GM12801 (cell line): Measurements from ENCODE around the gene EHBP1.

Source experiments
- CTCF ChIP-seq: IDR thresholded peaks from one replicate; pipeline ENCODE4 v1.5.1; 2011; ENCODE audit warnings: control low read depth; ENCODE audit not compliant: insufficient read length; ENCODE audit errors: extremely low read depth

EHBP1 gene

GRCh38 chr2:62923881-62924280 lies 218.4 kb downstream of the EHBP1 start:
- no peak for TF ChIP-seq CTCF

GRCh38 chr2:62928015-62928414 lies 222.5 kb downstream of the EHBP1 start:
- no peak for TF ChIP-seq CTCF

GRCh38 chr2:62931536-62931935 lies 226.0 kb downstream of the EHBP1 start:
- TF ChIP-seq CTCF: no peak

GRCh38 chr2:62933398-62933917 lies 227.9 kb downstream of the EHBP1 start:
- TF ChIP-seq CTCF: no peak

GRCh38 chr2:62934517-62934916 lies 229.0 kb downstream of the EHBP1 start:
- TF ChIP-seq CTCF: no peak

GRCh38 chr2:62938126-62938525 lies 232.6 kb downstream of the EHBP1 start:
- no peak for TF ChIP-seq CTCF

GRCh38 chr2:62939735-62940491 lies 234.4 kb downstream of the EHBP1 start:
- no peak for TF ChIP-seq CTCF
